K562 (cell line): ENCODE results near the gene CCDC7.
"Not testable (repeated sequence)": the region's sequence is repeated elsewhere in the genome, so short reads cannot be mapped to it uniquely, and the experiment has no call there.

Source experiments
- CTBP1 ChIP-seq: fragments of 450-650 bp; IDR thresholded peaks from 2 replicates; pipeline ENCODE4 v1.6.1; 2016; ENCODE audit warnings: borderline replicate concordance
- KLF6 ChIP-seq: fragments of 250-450 bp; sonication (Bioruptor Pico); IDR thresholded peaks from 2 replicates; pipeline ENCODE4 v1.4.0; 2020; ENCODE audit warnings: mild to moderate bottlenecking, moderate library complexity, borderline replicate concordance
- TRIM28 ChIP-seq: fragments of 450-650 bp; IDR thresholded peaks from 2 replicates; pipeline ENCODE4 v1.6.1; 2017
- ZKSCAN8 ChIP-seq: fragments of 200-800 bp; sonication (Bioruptor generic); IDR thresholded peaks from 2 replicates; pipeline ENCODE4 v1.6.1; 2016; ENCODE audit warnings: missing genetic modification characterization, missing compliant biosample characterization
- ZNF445 ChIP-seq: fragments of 250-450 bp; sonication (Bioruptor Pico); IDR thresholded peaks from 2 replicates; pipeline ENCODE4 v1.4.0; 2020; ENCODE audit warnings: low read depth, mild to moderate bottlenecking, moderate library complexity
- TF ChIP-seq, protein P1 (sequence below): fragments of 250-450 bp; sonication (Bioruptor Pico); IDR thresholded peaks from 2 replicates; pipeline ENCODE4 v1.8.0; 2021; ENCODE audit warnings: mild to moderate bottlenecking, moderate library complexity

DNA sequence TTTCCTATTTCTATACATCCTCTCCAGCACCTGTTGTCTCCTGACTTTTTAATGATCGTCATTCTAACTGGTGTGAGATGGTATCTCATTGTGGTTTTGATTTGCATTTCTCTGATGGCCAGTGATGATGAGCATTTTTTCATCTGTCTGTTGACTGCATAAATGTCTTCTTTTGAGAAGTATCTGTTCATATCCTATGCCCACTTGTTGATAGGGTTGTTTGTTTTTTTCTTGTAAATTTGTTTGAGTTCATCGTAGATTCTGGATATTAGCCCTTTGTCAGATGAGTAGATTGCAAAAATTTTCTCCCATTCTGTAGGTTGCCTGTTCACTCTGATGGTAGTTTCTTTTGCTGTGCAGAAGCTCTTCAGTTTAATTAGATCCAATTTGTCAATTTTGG is 253.7 kb downstream of the CCDC7 start:
- TF ChIP-seq CTBP1; TRIM28; ZKSCAN8 (CRISPR knock-in tag); KLF6 (CRISPR knock-in tag); ZNF445 (CRISPR knock-in tag): not testable (repeated sequence)
- TF ChIP-seq, protein P1, sequence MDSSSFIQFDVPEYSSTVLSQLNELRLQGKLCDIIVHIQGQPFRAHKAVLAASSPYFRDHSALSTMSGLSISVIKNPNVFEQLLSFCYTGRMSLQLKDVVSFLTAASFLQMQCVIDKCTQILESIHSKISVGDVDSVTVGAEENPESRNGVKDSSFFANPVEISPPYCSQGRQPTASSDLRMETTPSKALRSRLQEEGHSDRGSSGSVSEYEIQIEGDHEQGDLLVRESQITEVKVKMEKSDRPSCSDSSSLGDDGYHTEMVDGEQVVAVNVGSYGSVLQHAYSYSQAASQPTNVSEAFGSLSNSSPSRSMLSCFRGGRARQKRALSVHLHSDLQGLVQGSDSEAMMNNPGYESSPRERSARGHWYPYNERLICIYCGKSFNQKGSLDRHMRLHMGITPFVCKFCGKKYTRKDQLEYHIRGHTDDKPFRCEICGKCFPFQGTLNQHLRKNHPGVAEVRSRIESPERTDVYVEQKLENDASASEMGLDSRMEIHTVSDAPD (CRISPR knock-in tag): not testable (repeated sequence)
